ENCODE results near the gene MYO1C.
"Not testable (repeated sequence)": the region's sequence is repeated elsewhere in the genome, so short reads cannot be mapped to it uniquely, and the experiment has no call there.

The MYO1C gene

GRCh38 chr17:1462164-1463112 lies 30.0 kb downstream of the MYO1C start:
- DNase-seq, result peak; percentile 11 to 54 (median 47)

DNA sequence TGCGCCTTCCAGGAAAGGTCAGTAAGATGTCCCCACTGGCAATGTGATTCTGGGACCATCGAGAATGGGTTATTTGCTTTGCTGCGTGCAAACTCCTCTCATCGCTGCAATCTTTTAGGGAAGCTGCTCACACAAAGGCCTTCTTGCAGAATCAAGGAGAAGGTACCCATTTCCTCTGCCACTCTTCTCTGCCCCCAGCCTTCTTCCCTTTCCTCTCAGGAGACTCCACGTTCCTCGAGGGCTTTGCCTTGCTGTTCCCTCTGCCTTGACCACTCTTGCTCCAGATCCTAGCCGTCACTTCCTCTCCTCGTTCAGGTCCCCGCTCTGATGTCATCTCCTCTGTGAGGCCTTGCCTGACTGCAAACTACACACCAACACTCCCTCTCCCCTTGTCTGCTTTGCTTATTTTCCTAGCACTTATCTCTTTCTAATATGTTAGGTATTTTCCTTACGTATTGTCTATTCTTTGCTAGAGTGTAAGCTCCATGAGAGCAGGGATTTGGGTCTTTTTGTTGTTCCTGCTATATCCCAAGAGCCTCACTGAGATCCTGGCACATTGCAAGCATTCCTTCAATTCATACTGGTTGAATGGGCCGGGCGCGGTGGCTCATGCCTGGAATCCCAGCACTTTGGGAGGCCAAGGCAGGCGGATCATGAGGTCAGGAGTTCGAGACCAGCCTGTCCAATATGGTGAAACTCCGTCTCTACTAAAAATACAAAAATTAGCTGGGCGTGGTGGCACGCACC lies 31.1 kb downstream of the MYO1C start:
- peak; percentile 84 to 95 (median 90) for DNase-seq

DNA sequence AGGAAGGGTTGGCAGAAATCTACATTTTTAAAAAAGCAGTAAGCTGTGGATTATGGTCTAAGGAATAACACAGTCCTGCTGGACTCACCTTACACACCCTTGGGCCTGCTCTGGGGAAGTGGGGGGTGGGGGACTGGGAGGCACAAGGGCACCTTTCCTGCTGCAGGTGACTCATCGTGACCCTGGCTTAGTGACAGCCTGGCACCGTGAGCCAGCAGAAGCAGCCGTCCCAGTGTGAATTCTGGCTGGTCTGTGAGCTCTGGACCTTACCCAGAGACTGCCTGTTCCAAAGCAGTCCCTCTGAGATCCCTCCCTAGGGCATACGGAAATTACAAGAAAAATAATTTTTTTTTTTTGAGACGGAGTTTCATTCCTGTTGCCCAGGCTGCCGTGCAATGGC lies 32.3 kb downstream of the MYO1C start:
- no peak for DNase-seq

DNA sequence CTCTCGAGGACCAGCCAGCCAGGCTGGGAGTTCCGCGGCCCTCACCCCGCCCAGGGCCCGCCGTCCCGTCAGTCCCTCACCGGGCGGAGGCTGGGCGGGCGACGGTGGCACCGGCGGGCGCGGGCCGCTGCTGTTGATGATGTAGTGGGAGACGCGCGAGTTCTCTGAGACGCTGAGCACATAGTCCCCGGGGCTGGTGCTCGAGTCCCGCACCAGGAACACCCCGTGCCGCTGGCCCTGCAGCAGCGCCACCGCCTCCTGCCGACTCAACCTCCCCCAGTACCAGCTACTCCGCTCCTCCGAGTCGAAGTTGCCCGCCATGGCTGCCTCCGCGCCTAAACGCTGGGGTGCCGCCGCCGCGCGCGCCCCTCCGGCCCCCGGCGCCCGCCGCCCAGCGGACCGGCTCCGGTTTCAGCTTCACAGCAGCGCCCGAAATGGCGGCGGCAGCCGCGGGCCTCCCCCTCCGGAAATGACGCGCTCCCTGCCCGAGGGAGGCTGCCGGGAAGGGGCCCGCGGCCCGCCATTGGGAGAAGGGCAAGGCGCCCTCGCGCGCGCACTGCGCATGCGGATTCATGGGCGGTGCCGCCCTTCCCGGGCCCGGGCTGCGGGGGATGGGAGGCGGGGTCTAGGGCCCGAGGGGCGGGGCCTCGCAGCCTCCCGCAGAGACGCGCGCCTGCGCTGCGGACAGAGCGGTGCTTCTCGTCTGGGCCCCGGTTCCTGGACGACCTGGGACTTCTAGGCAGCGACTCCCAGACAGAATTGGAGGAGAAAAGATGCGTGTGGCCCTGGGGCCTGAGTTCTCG lies 36.5 kb downstream of the MYO1C start, which contains the start of gene CRK:
Gene CRK, minus strand, starts transcription at position 436 of the 803 bp plus-strand sequence. Its CDS starts 115 bp downstream, at position 321.
- peak; percentile 98 to 100 (median 100) for DNase-seq

GRCh38 chr17:1455291-1455796 lies 37.1 kb downstream of the MYO1C start:
- peak; percentile 60 to 83 (median 75) for DNase-seq

DNA sequence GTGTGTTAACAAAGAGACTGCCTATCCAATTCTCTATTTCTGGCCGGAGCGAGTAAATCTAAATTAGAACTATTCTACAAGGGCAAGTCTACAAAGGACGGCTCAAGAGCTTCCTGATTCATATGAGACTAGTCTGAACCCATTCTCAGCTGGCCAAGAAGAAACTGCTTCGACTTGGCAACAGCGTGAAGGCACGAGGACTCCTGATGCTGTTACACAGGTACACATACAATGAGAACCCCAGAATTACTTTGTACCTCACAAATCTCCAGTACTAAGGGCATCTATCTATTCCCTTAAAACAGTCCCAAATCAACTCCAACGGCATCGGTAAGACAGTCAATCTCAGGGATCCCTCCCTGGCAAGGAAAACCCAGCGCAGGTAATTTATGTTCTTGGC lies 37.9 kb downstream of the MYO1C start:
- DNase-seq, result no peak

- not testable (repeated sequence) for DNase-seq
These were observed 38.8 kb downstream of the MYO1C start for GRCh38 chr17:1453694-1454093.

- no peak for DNase-seq
These were observed 39.6 kb downstream of the MYO1C start for GRCh38 chr17:1452836-1453235.

DNA sequence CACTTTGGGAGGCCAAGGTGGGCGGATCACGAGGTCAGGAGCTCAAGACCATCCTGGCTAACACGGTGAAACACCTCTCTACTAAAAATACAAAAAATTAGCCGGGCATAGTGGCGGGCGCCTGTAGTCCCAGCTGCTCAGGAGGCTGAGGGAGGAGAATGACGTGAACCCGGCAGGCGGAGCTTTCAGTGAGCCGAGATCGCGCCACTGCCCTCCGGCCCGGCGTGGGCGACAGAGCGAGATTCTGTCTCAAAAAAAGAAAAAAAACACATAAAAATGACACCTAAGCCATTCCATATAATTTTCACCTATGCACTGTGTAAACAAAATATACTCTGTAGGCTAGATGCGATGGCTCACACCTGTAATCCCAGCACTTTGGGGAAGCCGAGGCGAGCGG lies 42.2 kb downstream of the MYO1C start:
- not testable (repeated sequence) for DNase-seq

GRCh38 chr17:1449412-1449967 lies 43.0 kb downstream of the MYO1C start:
- DNase-seq, result no peak

- peak in 1 of 4 experiments; percentile 17 for DNase-seq
These were observed 45.4 kb downstream of the MYO1C start for GRCh38 chr17:1447052-1447451.

- DNase-seq, result no peak
These were observed 46.3 kb downstream of the MYO1C start for GRCh38 chr17:1446201-1446600.

DNA sequence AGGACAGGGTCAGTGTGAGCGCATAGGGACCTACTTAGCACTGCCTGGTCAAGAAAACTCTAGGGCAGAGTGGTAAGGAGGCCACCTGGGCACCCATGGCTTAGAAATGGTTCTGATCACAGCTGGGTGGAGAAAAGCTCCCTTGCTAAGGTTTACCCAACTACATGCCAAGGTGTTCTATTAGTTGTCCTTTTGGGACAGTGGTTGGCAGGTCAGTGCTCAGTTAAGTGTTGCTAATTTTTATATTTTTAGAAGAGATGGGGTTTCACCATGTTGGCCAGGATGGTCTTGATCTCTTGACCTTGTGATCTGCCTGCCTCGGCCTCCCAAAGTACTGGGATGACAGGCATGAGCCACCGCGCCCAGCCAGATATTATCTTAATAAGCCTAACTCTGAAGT lies 46.8 kb downstream of the MYO1C start:
- not testable (repeated sequence) for DNase-seq

DNA sequence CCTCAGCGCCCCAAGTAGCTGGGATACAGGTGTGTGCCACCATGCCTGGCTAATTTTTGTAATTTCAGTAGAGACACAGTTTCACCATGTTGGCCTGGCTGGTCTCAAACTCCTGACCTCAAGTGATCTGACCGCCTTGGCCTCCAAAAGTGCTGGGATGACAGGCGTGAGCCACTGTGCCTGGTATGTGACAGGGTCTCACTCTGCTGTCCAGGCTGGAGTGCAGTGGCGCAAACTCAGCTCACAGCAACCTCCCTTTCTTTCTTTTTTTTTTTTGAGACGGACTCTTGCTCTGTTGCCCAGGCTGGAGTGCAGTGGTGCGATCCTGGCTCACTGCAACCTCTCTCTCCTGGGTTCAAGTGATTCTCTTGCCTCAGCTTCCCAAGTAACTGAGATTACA lies 49.8 kb downstream of the MYO1C start:
- not testable (repeated sequence) for DNase-seq

GRCh38 chr17:1442187-1442586 lies 50.3 kb downstream of the MYO1C start:
- DNase-seq, result no peak

- no peak for DNase-seq
These were observed 51.6 kb downstream of the MYO1C start for GRCh38 chr17:1440921-1441320.

- peak in 2 of 4 experiments; percentile 19 to 27 for DNase-seq
These were observed 53.8 kb downstream of the MYO1C start for GRCh38 chr17:1438593-1439083.

DNA sequence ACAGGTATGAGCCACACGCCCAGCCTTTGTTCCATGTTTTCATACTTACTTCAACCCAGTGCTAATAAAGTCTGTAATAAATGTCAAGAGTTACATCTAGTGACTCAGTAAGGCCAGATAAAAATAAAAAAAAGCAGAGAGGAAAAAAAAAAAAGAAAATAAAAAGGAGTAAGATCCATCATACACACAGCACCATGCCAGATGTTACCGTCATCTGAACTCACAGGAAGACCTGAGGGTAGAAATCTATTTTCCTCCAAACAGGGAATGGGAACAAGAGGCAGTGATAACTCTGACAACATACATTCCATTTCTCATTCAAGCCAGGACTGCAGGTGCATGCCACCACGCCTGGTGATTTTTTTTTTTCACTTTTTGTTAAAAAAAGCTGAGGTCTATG lies 57.2 kb downstream of the MYO1C start:
- DNase-seq, result no peak

DNA sequence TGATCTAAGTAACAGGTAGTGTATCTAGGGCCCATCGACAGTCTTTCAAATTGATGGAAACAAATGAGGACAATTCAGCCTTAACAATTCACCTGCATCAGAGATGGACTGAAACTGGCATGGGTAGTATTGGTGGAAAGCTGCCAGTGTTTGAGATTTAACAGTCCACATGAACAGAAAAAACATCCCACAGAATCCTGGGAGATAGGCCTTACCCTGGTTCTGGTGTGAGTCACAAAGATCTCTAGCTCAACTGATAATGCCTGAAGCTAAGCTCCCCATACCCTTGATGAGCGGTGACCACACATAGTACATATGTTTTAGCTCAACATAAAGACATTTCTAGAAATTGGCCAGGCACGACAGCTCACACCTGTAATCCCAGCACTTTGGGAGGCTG lies 58.3 kb downstream of the MYO1C start:
- DNase-seq, result no peak

DNA sequence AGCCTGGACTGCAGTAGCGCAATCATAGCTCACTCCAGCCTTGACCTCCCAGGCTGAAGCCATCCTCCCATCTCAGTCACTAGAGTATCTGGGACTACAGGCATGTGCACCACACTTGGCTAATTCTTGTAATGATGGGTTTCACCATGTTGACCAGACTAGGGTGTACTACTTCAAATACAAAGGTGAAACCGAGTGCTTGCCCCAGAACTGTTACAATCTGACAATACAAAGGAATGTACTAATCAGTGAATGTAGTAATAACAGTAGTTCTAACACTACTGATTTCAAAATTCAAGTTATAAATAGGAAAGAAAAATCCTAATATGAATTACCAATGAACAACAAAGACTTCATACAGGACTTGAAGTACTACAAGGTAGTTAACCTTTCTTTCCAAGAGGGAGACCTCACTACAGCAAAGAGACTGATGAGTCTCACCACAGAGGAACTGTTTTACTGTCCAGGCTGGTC lies 60.8 kb downstream of the MYO1C start:
- no peak for DNase-seq

- peak in 3 of 4 experiments; percentile 9 to 23 (median 23) for DNase-seq
These were observed 68.9 kb downstream of the MYO1C start for GRCh38 chr17:1423456-1424135.

Data from suppressor macrophage (primary cell).